ENCODE measurements around the gene SPARCL1. TPM values are rescaled to one million over a fixed set of nuclear protein-coding genes. Genes with fewer than 3 reads are reported as not detected.

SPARCL1 gene
- total and polyA plus RNA-seq, 2 experiments from 2014 or later, result not detected

GRCh38 chr4:87530229-87530628, 1.1 kb upstream of the SPARCL1 start:
- Histone ChIP-seq H3K4me1 (ENCODE audit: low read depth) (peaks cover 13% of the 10 kb centered on the region), H3K27me3 (no peaks in the 10 kb centered on the region), H3K4me3 (no peak overlapping the region), H3K9me3 (ENCODE audit: low read depth) (no peaks in the 10 kb centered on the region), H3K36me3 (no peaks in the 10 kb centered on the region), H3K27ac (no peak overlapping the region)
- no peak for DNase-seq (ENCODE audit: low read depth in 1 of 2, low spot score in 1 of 2)
- no peak for TF ChIP-seq CTCF (IDR thresholded peaks at IDR 0.05; ENCODE audit: low read depth, low read length)

GRCh38 chr4:87527431-87528220, 1.6 kb downstream of the SPARCL1 start:
- Histone ChIP-seq H3K4me1 (ENCODE audit: low read depth) (peaks cover 13% of the 10 kb centered on the region), H3K36me3 (no peaks in the 10 kb centered on the region), H3K27ac (no peak overlapping the region), H3K9me3 (ENCODE audit: low read depth) (no peaks in the 10 kb centered on the region), H3K27me3 (no peaks in the 10 kb centered on the region), H3K4me3 (no peak overlapping the region)
- TF ChIP-seq CTCF (IDR thresholded peaks at IDR 0.05; ENCODE audit: low read depth, low read length), result no peak
- DNase-seq (ENCODE audit: low read depth in 1 of 2, low spot score in 1 of 2), result peak in 1 of 2 donors; percentile 54

- peak in 1 of 2 donors; percentile 83 for DNase-seq (ENCODE audit: low read depth in 1 of 2, low spot score in 1 of 2)
These were observed 3.4 kb downstream of the SPARCL1 start for GRCh38 chr4:87525636-87526295.

GRCh38 chr4:87524456-87524855, 4.7 kb downstream of the SPARCL1 start:
- Histone ChIP-seq H3K27me3 (no peaks in the 10 kb centered on the region), H3K4me3 (no peak overlapping the region), H3K4me1 (ENCODE audit: low read depth) (peaks cover 20% of the 10 kb centered on the region), H3K9me3 (ENCODE audit: low read depth) (no peaks in the 10 kb centered on the region), H3K36me3 (no peaks in the 10 kb centered on the region), H3K27ac (no peak overlapping the region)
- no peak for DNase-seq (ENCODE audit: low read depth in 1 of 2, low spot score in 1 of 2)
- TF ChIP-seq CTCF (IDR thresholded peaks at IDR 0.05; ENCODE audit: low read depth, low read length), result no peak

More at GRCh38 chr4:87525636-87526295, 3.4 kb downstream of the SPARCL1 start:
- H3K4me3 ChIP-seq, result no peak overlapping the region
- H3K27me3 ChIP-seq, result no peaks in the 10 kb centered on the region
- no peaks in the 10 kb centered on the region for H3K9me3 ChIP-seq (ENCODE audit: low read depth)
- no peak for TF ChIP-seq CTCF (IDR thresholded peaks at IDR 0.05; ENCODE audit: low read depth, low read length)
- H3K36me3 ChIP-seq, result no peaks in the 10 kb centered on the region
- H3K4me1 ChIP-seq (ENCODE audit: low read depth), result peaks cover 14% of the 10 kb centered on the region
- H3K27ac ChIP-seq, result no peak overlapping the region

GRCh38 chr4:87523307-87523706, 5.9 kb downstream of the SPARCL1 start:
- H3K4me3 ChIP-seq, result no peak overlapping the region
- no peak overlapping the region for H3K27ac ChIP-seq
- no peaks in the 10 kb centered on the region for H3K36me3 ChIP-seq
- H3K9me3 ChIP-seq (ENCODE audit: low read depth), result no peaks in the 10 kb centered on the region
- H3K27me3 ChIP-seq, result no peaks in the 10 kb centered on the region
- H3K4me1 ChIP-seq (ENCODE audit: low read depth), result peaks cover 15% of the 10 kb centered on the region
- no peak for DNase-seq (ENCODE audit: low read depth in 1 of 2, low spot score in 1 of 2)
- TF ChIP-seq CTCF (IDR thresholded peaks at IDR 0.05; ENCODE audit: low read depth, low read length), result no peak

All from cardiac muscle cell (in vitro differentiated cells and primary cell).